ENCODE results near the gene PPP1R1C.

The PPP1R1C gene

GRCh38 chr2:182064019-182064778 lies 78.5 kb downstream of the PPP1R1C start:
- DNase-seq, result no peak

GRCh38 chr2:182066400-182067087 lies 80.9 kb downstream of the PPP1R1C start:
- DNase-seq, result no peak

GRCh38 chr2:182067393-182067792 lies 81.7 kb downstream of the PPP1R1C start:
- no peak for DNase-seq

GRCh38 chr2:182068811-182069210 lies 83.2 kb downstream of the PPP1R1C start:
- DNase-seq, result no peak

GRCh38 chr2:182069416-182069815 lies 83.8 kb downstream of the PPP1R1C start:
- no peak for DNase-seq

GRCh38 chr2:182069908-182070307 lies 84.3 kb downstream of the PPP1R1C start:
- no peak for DNase-seq

- DNase-seq, result no peak
These were observed 85.1 kb downstream of the PPP1R1C start for GRCh38 chr2:182070736-182071135.

GRCh38 chr2:182072861-182073260 lies 87.2 kb downstream of the PPP1R1C start:
- DNase-seq, result no peak

GRCh38 chr2:182073613-182074012 lies 88.0 kb downstream of the PPP1R1C start:
- no peak for DNase-seq

GRCh38 chr2:182077023-182077422 lies 91.4 kb downstream of the PPP1R1C start:
- DNase-seq, result no peak

GRCh38 chr2:182077448-182078142 lies 91.9 kb downstream of the PPP1R1C start:
- peak; percentile 84 for DNase-seq

- no peak for DNase-seq
These were observed 93.4 kb downstream of the PPP1R1C start for GRCh38 chr2:182078988-182079602.

- no peak for DNase-seq
These were observed 94.8 kb downstream of the PPP1R1C start for GRCh38 chr2:182080493-182080892.

- no peak for DNase-seq
These were observed 96.1 kb downstream of the PPP1R1C start for GRCh38 chr2:182081602-182082260.

- DNase-seq, result no peak
These were observed 103.1 kb downstream of the PPP1R1C start for GRCh38 chr2:182088681-182089320.

GRCh38 chr2:182090486-182090885 lies 104.8 kb downstream of the PPP1R1C start:
- no peak for DNase-seq

- peak; percentile 26 for DNase-seq
These were observed 112.0 kb downstream of the PPP1R1C start for GRCh38 chr2:182097571-182098164.

GRCh38 chr2:182098648-182099047 lies 113.0 kb downstream of the PPP1R1C start:
- no peak for DNase-seq

GRCh38 chr2:182101263-182101662 lies 115.6 kb downstream of the PPP1R1C start:
- DNase-seq, result peak; percentile 30

GRCh38 chr2:182103526-182103925 lies 117.9 kb downstream of the PPP1R1C start:
- no peak for DNase-seq

- no peak for DNase-seq
These were observed 124.7 kb downstream of the PPP1R1C start for GRCh38 chr2:182110347-182110746.

- DNase-seq, result no peak
These were observed 127.7 kb downstream of the PPP1R1C start for GRCh38 chr2:182113334-182113733.

Measured in hematopoietic multipotent progenitor cell treated with erythropoietin and hydrocortisone succinate and interleukin-3 and kit ligand, for 6 days (in vitro differentiated cells).